Body of pancreas (tissue), 4 donors: ENCODE results near the gene ZNF407.

Experiments used
- CTCF ChIP-seq, 7 experiments: fragments of 450-650 bp in 4 of 7; fragments of 200-600 bp in 3 of 7; sonication (generic) in 3 of 7; IDR thresholded peaks; one replicate each; pipeline ENCODE4 v1.5.1; 2016 to 2019; ENCODE audit warnings: antibody characterized with exemption in 7 of 7
- POLR2A ChIP-seq, 3 donors: fragments of 450-650 bp; IDR thresholded peaks; one replicate each; pipeline ENCODE4 v1.6.1; 2016; ENCODE audit warnings: antibody characterized with exemption in 3 of 3, mild to moderate bottlenecking in 2 of 3

- no peak for TF ChIP-seq POLR2A (IDR thresholded peaks at IDR 0.05)
- no peak for TF ChIP-seq CTCF (IDR thresholded peaks at IDR 0.05)
Measured at GRCh38 chr18:74975001-74975400, 377.3 kb downstream of the ZNF407 start.
